GM21515 (cell line): Measurements from ENCODE around the gene ADAMTS15.

Experiments used
- ATAC-seq: cut with Tn5 transposase; IDR thresholded peaks from one replicate; pipeline ENCODE4 v1.9.1; 2021; ENCODE audit not compliant: unreplicated experiment

Gene ADAMTS15

DNA sequence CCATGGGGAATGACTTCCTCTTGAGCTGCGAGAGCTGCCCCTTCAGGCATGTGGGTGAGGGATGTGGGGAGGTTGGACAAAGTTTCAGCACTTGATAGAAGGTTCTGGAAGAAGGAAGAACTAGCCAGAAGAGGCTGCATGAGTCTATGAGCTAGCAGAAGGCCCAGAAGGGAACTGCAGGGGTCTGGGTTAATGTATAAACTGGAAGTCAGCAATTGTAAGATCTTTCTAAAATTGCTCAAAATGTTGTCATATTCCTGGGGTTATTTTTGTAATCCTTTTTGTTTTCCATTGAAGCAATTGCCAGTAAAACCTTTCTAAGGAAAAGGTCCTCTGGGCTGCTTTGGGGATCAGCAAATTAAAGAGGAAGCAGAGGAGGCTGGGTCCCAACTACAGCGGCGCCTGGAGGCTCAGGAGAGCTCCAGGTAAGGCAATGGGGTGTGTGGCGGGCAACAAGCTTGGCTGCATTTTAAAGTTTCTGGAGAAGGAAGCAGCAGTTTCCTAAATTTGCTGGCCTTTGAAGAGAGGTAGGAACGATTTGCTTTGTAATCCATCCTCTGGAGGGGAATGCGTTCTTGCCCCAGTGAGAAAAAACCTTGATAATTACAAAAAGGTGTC, 29.2 kb downstream of the ADAMTS15 start:
- no peak for ATAC-seq

- ATAC-seq = no peak
These were observed 29.8 kb downstream of the ADAMTS15 start for GRCh38 chr11:130478204-130478701.

- no peak for ATAC-seq
These were observed 30.4 kb downstream of the ADAMTS15 start for GRCh38 chr11:130478881-130479280.

DNA sequence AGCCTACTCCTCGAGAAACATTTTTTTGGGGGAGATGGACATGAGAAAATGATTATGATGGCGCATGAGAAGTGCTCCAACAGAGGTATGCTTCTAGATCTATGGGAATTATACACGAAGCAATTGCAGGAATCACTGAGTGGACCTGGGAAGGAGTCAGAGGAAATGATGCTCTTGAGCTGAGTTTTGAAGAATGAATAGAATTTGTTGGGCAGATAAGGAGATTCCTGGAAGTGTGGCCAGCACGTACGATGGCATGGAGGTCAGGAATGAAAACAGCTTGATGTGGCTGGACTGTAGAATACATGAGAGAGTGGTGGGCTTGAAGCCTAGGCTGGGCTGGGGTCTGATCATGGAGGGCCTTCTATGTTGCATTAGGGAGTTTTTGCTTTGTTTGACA, 31.7 kb downstream of the ADAMTS15 start:
- no peak for ATAC-seq

DNA sequence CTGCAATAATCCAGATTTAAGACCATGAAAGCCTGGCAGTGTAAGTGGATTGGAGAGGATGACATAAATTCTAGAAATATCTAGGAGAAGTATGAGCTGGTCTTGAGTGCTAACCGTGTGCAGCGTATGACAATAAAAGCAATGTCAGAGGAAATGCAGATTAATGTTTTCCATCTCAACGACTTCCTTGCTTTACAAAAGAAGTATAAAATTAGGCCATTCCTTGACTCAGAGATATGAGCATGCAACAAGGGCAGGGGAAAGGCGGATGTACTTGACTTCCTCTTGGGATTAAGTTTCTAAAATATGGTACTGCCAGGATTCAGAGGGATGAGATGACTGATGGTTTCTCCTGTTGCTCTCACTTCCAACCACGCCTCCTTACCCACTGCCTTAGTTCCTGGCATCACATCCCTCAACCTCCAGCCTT, 32.3 kb downstream of the ADAMTS15 start:
- ATAC-seq = no peak

DNA sequence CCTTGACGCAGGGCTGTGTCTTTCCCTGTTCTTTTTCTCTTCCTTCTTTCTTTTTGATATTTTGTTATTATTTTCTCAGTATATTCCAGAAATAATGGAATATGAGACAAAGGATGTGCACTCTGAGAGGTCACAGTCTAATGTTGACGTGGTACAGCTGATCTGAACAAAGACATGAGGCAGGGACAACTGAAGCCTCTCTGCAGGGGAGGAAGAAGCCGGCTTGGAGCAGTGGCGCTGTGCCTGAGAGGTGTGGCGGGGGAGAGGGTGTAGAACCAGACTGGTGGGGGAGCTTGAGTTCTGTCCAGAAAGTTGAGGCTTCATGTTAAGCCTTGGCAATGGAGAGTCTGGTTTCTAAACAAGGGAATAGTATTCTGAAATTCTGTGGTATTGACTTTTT, 34.7 kb downstream of the ADAMTS15 start:
- ATAC-seq = no peak

GRCh38 chr11:130485983-130486382, 37.5 kb downstream of the ADAMTS15 start:
- no peak for ATAC-seq

DNA sequence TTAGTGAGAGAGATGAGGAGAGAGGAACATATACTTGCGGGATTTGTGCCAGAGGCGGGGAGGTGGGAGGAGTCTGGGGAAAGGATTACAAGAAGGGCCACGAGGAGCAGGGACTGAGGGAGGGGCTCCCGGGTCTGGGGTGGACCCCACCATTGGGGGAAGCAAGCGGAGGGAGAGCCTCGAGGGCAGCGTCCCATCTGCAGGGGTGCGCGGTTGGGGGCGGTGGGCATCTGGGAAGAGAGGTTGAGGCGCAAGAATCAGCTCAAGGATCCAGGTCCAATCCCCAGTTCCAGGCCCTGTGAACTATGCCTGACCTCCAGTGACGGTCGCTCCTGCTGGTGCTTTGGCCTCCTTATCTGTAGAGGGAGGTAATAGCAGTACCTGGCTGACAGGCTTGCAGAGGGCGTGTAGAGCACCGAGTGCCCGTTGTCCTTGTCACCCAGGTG, 38.0 kb downstream of the ADAMTS15 start:
- ATAC-seq = no peak

DNA sequence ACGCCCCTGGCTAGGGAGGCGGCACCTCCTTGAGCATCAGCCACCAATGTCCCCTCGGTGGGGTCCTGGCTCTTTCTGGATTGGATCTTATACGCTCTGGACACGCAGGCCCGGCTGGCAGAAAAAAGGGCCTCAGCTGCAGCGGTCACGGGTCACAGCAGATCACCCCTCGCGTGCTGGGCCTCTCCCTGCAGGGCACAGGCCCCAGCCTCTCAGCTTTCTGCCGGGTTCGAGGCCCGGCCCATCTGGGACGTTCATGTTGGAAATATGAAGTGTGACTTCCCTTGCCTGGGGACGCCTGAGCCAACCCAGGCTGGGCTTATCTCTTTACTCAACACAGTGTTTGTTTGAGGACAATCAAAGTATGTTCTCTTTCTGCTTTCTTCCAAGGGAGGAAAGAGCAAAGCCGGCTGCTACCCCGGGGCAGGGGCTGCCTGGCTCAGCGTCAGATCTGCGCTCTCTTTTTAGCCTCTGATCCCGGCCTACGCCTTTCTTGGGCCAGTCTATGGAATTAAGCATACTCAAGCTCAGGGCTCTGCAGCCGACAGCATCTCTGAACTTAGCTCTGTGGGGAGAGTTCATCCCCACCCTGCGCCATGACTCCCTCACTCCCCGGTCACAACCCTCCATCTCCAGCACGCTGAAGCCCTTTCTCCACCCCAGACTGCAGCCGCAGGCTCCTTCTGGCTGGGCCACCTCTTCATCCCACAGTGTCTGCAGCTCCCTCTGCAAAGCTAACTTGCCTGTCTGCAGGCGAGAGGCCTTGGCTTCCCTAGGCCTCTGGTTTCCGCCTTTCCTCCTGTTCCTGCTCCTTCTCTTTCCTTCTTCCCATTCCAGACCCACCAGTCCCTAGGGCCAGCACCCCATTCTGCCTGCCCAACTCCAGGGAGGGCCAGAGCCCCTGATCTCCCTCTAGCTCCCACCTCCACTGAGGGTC, 38.8 kb downstream of the ADAMTS15 start:
- no peak for ATAC-seq

DNA sequence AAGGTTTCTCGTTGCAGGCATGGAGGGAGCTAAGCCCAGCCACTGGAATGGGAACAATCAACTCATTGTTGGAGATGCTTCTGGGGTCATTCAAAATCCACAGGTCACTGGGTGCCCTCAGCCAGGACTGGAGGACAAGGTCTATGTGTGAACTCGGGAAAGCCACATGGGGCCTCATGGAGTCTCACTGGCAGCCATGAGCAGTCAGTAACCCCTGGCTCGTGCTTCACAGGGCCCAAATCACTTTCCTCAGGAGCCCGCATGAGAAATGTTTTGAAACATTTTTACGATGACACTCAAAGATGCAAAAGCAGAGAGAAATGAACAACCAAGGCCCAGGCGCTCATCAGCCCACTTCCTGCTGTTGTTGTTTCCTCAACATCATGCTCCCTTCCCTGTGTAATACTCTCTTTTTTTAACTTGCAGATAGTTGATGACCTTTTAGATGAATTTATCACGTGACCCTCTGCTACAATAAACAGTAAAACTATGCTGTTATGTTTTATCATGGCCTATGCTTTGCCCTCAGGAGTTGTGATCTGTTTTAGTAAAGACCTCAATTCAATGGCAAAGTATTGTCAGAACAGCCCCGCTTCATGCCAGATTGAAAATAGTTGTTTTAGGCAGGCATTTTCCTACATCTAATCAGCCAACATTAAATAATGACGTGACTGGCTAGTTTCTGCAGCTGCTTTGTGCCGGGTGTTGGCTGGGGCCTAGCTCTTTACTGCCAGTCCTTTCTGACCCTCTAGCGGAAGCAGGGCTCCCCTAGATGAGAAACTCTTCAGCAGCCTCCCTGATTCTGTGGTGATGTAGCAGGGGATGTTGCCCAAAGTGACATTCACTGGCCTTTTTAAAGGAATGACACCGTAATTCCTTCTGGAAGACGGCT, 39.7 kb downstream of the ADAMTS15 start:
- ATAC-seq = no peak

GRCh38 chr11:130488848-130489584, 40.6 kb downstream of the ADAMTS15 start:
- no peak for ATAC-seq

- ATAC-seq = no peak
These were observed 41.3 kb downstream of the ADAMTS15 start for GRCh38 chr11:130489716-130490115.

DNA sequence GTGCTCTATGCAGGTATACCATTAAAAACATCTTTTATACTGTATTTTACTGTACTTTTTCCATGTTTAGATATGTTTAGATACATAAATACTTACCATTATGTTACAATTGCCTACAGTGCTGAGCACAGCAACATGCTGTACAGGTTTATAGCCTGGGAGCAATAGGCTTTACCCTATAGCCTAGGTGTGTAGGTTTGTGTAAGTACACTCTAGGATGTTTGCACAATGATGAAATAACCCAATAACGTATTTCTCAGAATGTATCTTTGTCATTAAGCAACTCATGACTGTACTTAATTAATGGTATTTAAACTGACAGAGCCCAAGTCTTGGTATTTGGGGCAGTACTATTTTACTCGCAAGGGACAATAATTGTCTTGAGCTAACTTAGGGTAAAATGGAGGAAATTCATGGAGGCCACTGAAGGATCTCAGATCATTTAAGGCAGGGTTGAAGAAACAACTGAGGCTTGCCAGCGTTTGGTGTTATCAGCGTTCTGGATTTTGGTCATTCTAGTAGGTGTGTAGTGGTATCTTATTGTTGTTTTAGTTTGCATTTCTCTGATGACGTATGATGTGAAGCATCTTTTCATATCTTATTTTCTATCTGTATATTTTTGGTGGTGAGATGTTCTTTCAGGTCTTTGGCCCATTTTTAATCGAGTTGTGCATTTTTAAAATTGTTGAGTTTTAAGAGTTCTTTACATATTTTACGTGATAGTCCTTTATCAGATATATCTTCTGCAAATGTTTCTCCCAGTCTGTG, 42.4 kb downstream of the ADAMTS15 start:
- no peak for ATAC-seq

DNA sequence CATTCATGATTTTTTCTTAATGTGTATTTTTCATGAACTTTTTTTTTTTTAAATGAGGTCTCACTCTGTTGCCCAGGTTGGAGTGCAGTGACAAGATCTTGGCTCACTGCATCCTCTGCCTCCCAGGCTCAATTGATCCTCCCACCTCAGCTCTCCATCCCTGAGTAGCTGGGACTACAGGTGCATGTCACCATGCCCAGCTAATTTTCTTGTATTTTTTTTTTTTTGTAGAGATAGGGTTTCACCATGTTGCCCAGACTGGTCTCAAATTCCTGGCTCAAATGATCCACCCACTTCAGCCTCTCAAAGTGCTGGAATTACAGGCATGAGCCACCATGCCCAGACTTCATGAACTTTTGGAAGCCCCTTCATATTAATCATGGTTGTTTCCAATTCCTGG, 49.7 kb downstream of the ADAMTS15 start:
- ATAC-seq = no peak

- ATAC-seq = no peak
These were observed 51.4 kb downstream of the ADAMTS15 start for GRCh38 chr11:130499828-130500227.

DNA sequence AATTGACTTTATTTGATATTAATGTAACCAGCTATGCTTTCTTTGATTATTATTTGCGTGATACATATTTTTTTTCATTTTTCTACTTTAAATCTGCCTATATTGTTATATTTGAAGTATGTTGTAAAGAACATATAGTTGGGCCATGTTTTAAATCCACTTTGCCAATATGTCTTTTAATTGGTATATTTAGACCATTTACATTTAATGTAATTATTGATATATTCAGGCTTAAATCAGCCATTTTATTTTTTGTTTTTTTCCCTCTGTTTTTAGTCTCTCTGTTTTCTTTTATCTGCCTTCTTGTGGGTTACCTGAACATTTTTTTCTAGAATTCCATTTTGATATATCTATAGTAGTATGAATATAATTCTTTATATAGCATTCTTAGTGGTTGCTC, 55.9 kb downstream of the ADAMTS15 start:
- ATAC-seq = no peak

- ATAC-seq = no peak
These were observed 60.5 kb downstream of the ADAMTS15 start for GRCh38 chr11:130508913-130509312.

GRCh38 chr11:130509942-130510341, 61.5 kb downstream of the ADAMTS15 start:
- no peak for ATAC-seq

GRCh38 chr11:130510407-130511006, 62.1 kb downstream of the ADAMTS15 start:
- ATAC-seq = no peak
